Body of pancreas (tissue), 4 donors: Measurements from ENCODE around the gene ZNF605. TPM values are rescaled to one million over a fixed set of nuclear protein-coding genes. Genes with fewer than 3 reads are reported as not detected.

Source experiments
- ATAC-seq: fragments of 150-250 bp; one replicate; pipeline ENCODE4 v1.9.1; 2016
- DNase-seq, 4 donors: peaks; one replicate each; pipeline ENCODE4 v3.0.0-alpha.2; 2019
- H3K27ac ChIP-seq, 4 donors: fragments of 200-600 bp; sonication (generic); 1 replicate in 3 of 4; 2 replicates in 1 of 4; pipeline versions ENCODE4 v1.5.1 to v1.6.1; 2016 to 2019; ENCODE audit warnings: mild to moderate bottlenecking in 1 of 4, mixed read lengths in 1 of 4, moderate library complexity in 1 of 4
- H3K27me3 ChIP-seq, 2 donors: fragments of 200-600 bp; sonication (generic); one replicate each; pipeline ENCODE4 v1.6.0; 2016; ENCODE audit warnings: mild to moderate bottlenecking in 1 of 2
- H3K36me3 ChIP-seq, 2 donors: fragments of 200-600 bp; sonication (generic); replicated peaks in 1 of 2; 2 replicates each; pipeline ENCODE4 v1.5.1; 2016; ENCODE audit warnings: low read depth in 2 of 2; ENCODE audit not compliant: insufficient read depth in 1 of 2
- H3K4me1 ChIP-seq: fragments of 200-600 bp; sonication (generic); one replicate; pipeline ENCODE4 v1.6.0; 2016
- H3K4me3 ChIP-seq, 2 donors: fragments of 200-600 bp; sonication (generic); 1 replicate in 1 of 2; 2 replicates in 1 of 2; pipeline ENCODE4 v1.5.1; 2016 to 2019
- H3K9me3 ChIP-seq, 3 donors: fragments of 200-600 bp; sonication (generic); 1 replicate in 2 of 3; 2 replicates in 1 of 3; pipeline ENCODE4 v1.5.1; 2016
- POLR2A ChIP-seq, 3 donors: fragments of 450-650 bp; IDR thresholded peaks; one replicate each; pipeline ENCODE4 v1.6.1; 2016; ENCODE audit warnings: antibody characterized with exemption in 3 of 3, mild to moderate bottlenecking in 2 of 3
- WGBS, 2 donors: methylation state at CpG; one replicate each; pipeline ENCODE4 v1.1.5; 2017; 5-methylcytosine and 5-hydroxymethylcytosine counted together
- intact Hi-C: fragments of 100-400 bp; cut with DNase I; formaldehyde crosslinking; loops from one replicate; pipeline ENCODE4 v1.15.1; 2023
- total RNA-seq, 2 donors: library from RNA; depleted of rRNA; stranded (reverse); fragments of >200 nt; gene quantifications; one replicate each; pipeline ENCODE4 v1.1.0, GENCODE V29; 2016
- TF ChIP-seq, protein P1 (sequence below), 7 experiments: fragments of 450-650 bp in 4 of 7; fragments of 200-600 bp in 3 of 7; sonication (generic) in 3 of 7; IDR thresholded peaks; one replicate each; pipeline ENCODE4 v1.5.1; 2016 to 2019; ENCODE audit warnings: antibody characterized with exemption in 7 of 7

Gene ZNF605
- total RNA-seq, 2 donors from 2014 or later = 10.4 to 18.1 TPM

DNA sequence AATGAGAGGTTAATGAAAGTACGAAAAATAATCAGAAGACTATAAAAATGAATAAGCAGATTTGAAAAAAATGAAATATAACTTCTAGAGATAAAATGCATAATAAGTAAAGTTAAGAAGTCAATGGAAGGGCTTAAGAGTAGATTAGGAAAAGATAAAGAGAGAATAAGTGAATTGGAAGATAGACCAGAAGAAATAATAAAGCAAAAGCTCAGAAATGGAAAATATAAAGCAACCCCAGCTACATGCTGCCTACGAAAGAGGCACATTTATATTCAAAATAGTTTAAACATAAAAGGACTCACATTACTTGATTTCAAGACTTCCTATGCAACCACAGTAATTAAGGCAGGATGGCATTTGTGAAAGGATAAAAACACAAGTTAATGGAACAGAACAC, 19.9 kb downstream of the ZNF605 start:
- no peaks in the 10 kb centered on the region for H3K27me3 ChIP-seq
- H3K4me1 ChIP-seq = no peaks in the 10 kb centered on the region
- intact Hi-C loops = no loop called here
- DNase-seq = no peak
- TF ChIP-seq, protein P1, sequence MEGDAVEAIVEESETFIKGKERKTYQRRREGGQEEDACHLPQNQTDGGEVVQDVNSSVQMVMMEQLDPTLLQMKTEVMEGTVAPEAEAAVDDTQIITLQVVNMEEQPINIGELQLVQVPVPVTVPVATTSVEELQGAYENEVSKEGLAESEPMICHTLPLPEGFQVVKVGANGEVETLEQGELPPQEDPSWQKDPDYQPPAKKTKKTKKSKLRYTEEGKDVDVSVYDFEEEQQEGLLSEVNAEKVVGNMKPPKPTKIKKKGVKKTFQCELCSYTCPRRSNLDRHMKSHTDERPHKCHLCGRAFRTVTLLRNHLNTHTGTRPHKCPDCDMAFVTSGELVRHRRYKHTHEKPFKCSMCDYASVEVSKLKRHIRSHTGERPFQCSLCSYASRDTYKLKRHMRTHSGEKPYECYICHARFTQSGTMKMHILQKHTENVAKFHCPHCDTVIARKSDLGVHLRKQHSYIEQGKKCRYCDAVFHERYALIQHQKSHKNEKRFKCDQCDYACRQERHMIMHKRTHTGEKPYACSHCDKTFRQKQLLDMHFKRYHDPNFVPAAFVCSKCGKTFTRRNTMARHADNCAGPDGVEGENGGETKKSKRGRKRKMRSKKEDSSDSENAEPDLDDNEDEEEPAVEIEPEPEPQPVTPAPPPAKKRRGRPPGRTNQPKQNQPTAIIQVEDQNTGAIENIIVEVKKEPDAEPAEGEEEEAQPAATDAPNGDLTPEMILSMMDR (IDR thresholded peaks at IDR 0.05) = no peak
- no peak for TF ChIP-seq POLR2A (IDR thresholded peaks at IDR 0.05)
- WGBS, 2 donors = 90 to 95% methylated on average over 2 of the region's 2 CpGs
- ATAC-seq = no peak
- H3K9me3 ChIP-seq = peaks cover 0 to 46% (median 0%) of the 10 kb centered on the region in 3 donors
- no peak overlapping the region for H3K27ac ChIP-seq
- H3K36me3 ChIP-seq = peaks cover 0 to 4% of the 10 kb centered on the region in 2 donors
- no peak overlapping the region for H3K4me3 ChIP-seq

DNA sequence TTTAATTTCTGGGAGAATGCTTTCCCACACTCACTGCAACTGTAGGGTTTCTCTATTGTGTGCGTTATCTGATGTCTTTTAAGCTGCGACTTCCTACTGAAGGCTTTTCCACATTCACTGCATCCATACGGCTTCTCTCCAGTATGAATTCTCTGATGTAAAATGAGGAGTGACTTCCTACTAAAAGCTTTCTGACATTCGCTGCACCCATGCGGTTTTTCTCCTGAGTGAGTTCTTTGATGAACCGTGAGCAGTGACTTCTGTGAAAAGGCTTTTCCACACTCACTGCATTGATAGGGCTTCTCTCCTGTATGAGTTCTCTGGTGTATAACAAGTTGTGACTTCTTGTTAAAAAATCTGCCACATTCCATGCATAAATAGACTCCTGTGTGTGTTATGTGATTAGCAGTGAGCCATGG, 29.7 kb downstream of the ZNF605 start:
- ATAC-seq (no peak), DNase-seq (no peak)
- Histone ChIP-seq H3K4me1 (no peaks in the 10 kb centered on the region), H3K27me3 (no peaks in the 10 kb centered on the region), H3K4me3 (no peak overlapping the region), H3K36me3 (peaks cover 2 to 18% of the 10 kb centered on the region in 2 donors), H3K27ac (no peak overlapping the region), H3K9me3 (peaks cover 0 to 81% (median 25%) of the 10 kb centered on the region in 3 donors)
- WGBS, 2 donors = 97 to 99% methylated on average over 6 of the region's 6 CpGs
- TF ChIP-seq, protein P1 (IDR thresholded peaks at IDR 0.05) = no peak
- TF ChIP-seq POLR2A (IDR thresholded peaks at IDR 0.05) = no peak
- intact Hi-C loops = no loop called here

- Histone ChIP-seq H3K9me3 (peaks cover 0 to 81% (median 27%) of the 10 kb centered on the region in 3 donors), H3K36me3 (peaks cover 2 to 18% of the 10 kb centered on the region in 2 donors)
- no peak for TF ChIP-seq POLR2A (IDR thresholded peaks at IDR 0.05)
- TF ChIP-seq, protein P1 (IDR thresholded peaks at IDR 0.05) = no peak
Measured at GRCh38 chr12:132925597-132926414, 30.3 kb downstream of the ZNF605 start.

DNA sequence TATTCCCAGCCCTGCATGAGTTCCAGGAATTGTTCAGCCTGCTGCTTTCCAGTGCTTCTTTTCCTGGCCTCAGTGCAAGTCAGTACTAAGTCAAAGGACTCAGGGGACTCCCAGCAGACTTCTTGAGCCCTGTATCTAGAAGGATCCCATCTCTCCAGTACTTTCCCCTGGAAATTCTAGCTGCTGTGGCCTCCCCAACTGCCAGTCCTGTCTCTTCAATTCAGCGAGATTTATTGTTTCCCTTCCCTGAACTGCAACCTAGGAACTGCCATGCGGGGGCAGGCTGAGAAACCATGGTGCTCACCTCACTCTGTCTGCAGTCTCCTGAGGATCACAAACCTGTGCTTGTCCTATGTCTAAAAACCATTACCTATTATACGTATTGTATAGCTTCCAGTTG, 31.8 kb downstream of the ZNF605 start:
- H3K27me3 ChIP-seq = no peaks in the 10 kb centered on the region
- 94 to 98% methylated on average over 3 of the region's 3 CpGs for WGBS, 2 donors
- peaks cover 0 to 10% of the 10 kb centered on the region in 2 donors for H3K36me3 ChIP-seq
- intact Hi-C loops = no loop called here
- H3K27ac ChIP-seq = no peak overlapping the region
- DNase-seq (no peak), ATAC-seq (no peak)
- H3K4me1 ChIP-seq = no peaks in the 10 kb centered on the region
- no peak overlapping the region for H3K4me3 ChIP-seq
- peaks cover 0 to 84% (median 26%) of the 10 kb centered on the region in 3 donors for H3K9me3 ChIP-seq
- no peak for TF ChIP-seq POLR2A (IDR thresholded peaks at IDR 0.05)
- TF ChIP-seq, protein P1 (IDR thresholded peaks at IDR 0.05) = no peak

More at GRCh38 chr12:132925597-132926414, 30.3 kb downstream of the ZNF605 start:
- H3K27ac ChIP-seq = no peak overlapping the region
- DNase-seq (no peak), ATAC-seq (no peak)
- intact Hi-C loops = no loop called here
- WGBS, 2 donors = 96% methylated on average over 8 of the region's 8 CpGs
- H3K4me3 ChIP-seq = no peak overlapping the region
- no peaks in the 10 kb centered on the region for H3K27me3 ChIP-seq
- H3K4me1 ChIP-seq = no peaks in the 10 kb centered on the region
